H1 (cell line): Measurements from ENCODE around the gene HSF4. TPM values are rescaled to one million over a fixed set of nuclear protein-coding genes. Genes with fewer than 3 reads are reported as not detected.

ENCODE experiments used
- EGR1 ChIP-seq: IDR thresholded peaks from 2 replicates; pipeline ENCODE4 v1.6.1; 2011; ENCODE audit warnings: low read depth, low read length, borderline replicate concordance
- EP300 ChIP-seq, 2 experiments: IDR thresholded peaks; 1 replicate in 1 of 2; 2 replicates in 1 of 2; pipeline ENCODE4 v1.6.1; 2011 to 2012; ENCODE audit warnings: low read depth in 2 of 2, low read length in 2 of 2, mild to moderate bottlenecking in 2 of 2, borderline replicate concordance in 1 of 2, inconsistent platforms in 1 of 2, moderate library complexity in 1 of 2
- HDAC2 ChIP-seq, 2 experiments: fragments of 300-600 bp in 1 of 2; sonication (generic) in 1 of 2; IDR thresholded peaks; 2 replicates each; pipeline ENCODE4 v1.6.1; 2011 to 2012; ENCODE audit warnings: low read depth in 2 of 2, low read length in 2 of 2, mild to moderate bottlenecking in 2 of 2, moderate library complexity in 2 of 2, borderline replicate concordance in 1 of 2, inconsistent platforms in 1 of 2
- JUND ChIP-seq: IDR thresholded peaks from 2 replicates; pipeline ENCODE4 v1.6.1; 2011; ENCODE audit warnings: mild to moderate bottlenecking, improper control_type of control experiment, low read length
- KDM4A ChIP-seq: IDR thresholded peaks from one replicate; pipeline ENCODE4 v1.7.1; 2012; ENCODE audit warnings: low read depth, mild to moderate bottlenecking, moderate library complexity, low read length, inconsistent platforms; ENCODE audit not compliant: severe bottlenecking
- RXRA ChIP-seq: IDR thresholded peaks from 2 replicates; pipeline ENCODE4 v1.6.1; 2011; ENCODE audit warnings: low read depth, mild to moderate bottlenecking, low read length, moderate library complexity; ENCODE audit not compliant: insufficient read depth
- TEAD4 ChIP-seq: IDR thresholded peaks from 2 replicates; pipeline ENCODE4 v1.6.1; 2012; ENCODE audit warnings: low read depth, low read length, inconsistent platforms, mixed read lengths
- polyA plus RNA-seq, 7 experiments: library from polyadenylated mRNA; depleted of rRNA in 3 of 7; stranded (reverse) in 5 of 7; unstranded in 2 of 7; fragments of >200 nt in 5 of 7; fragments of 200-250 nt in 2 of 7; gene quantifications; 1 replicate in 5 of 7; 2 replicates in 1 of 7; 4 replicates in 1 of 7; pipeline versions ENCODE4 v1.2.1 to v1.2.3, GENCODE V29; 2011 to 2013; ENCODE audit warnings: missing spikeins in 2 of 7, mixed read lengths in 2 of 7
- total RNA-seq: library from RNA; stranded (reverse); fragmentation: NEBNext Ultra II Directional; extraction: Animal tissue kit (Norgen Biotek cat#: 25700); gene quantifications from 2 replicates; pipeline ENCODE4 v1.2.1, GENCODE V29; 2021
- TF ChIP-seq, protein P1 (sequence below): fragments of 300-600 bp; sonication (generic); IDR thresholded peaks from 2 replicates; pipeline ENCODE4 v1.7.1; 2012; ENCODE audit warnings: low read length, moderate library complexity, mild to moderate bottlenecking, inconsistent platforms; ENCODE audit not compliant: insufficient replicate concordance
- TF ChIP-seq, protein P2 (sequence below): IDR thresholded peaks from 2 replicates; pipeline ENCODE4 v1.6.1; 2011; ENCODE audit warnings: low read depth, mild to moderate bottlenecking, low read length; ENCODE audit not compliant: insufficient read depth

Gene HSF4
- total and polyA plus RNA-seq, 2 of the 8 experiments (the other 6 are each of a cell fraction or from before 2014, with no cell fraction given): 0.14 TPM; not detected in 1

DNA sequence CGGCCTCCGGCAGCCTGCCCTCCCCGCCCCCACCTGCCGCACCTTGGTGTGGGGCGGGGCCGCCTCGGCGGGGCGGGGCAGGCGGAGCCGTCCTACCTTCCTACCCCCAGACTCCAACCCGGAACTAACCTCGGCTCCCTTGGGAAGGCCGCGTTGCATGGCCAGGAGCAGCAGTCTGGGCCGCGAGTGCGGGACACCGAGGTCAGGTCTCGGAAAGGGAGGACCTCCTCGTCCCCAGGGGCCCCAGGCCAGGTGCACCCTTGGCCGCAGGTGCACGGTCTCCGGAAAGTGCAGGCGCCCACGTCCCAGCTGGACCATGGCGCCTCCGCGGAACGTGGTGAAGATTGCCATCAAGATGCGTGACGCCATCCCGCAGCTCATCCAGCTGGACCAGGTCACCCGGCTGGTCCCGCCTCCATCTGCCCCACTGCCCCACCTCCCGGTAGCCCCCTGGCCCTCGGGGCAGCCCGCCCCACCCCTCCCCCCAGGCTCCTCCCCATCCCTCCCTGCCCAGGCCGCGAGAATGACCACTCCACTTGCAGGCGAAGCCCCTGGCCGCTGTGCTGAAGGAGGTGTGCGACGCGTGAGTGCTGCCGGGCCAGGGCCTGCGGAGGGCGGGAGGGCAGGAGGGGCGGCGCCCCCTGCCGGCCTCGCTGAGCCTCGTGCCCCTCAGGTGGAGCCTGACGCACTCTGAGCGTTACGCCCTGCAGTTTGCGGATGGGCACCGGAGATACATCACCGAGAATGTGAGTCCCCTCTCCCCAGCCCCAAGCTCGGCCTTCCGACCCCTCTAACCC is 34.7 kb downstream of the HSF4 start, which contains the start of gene ELMO3 (continued):
- TF ChIP-seq, protein P1, sequence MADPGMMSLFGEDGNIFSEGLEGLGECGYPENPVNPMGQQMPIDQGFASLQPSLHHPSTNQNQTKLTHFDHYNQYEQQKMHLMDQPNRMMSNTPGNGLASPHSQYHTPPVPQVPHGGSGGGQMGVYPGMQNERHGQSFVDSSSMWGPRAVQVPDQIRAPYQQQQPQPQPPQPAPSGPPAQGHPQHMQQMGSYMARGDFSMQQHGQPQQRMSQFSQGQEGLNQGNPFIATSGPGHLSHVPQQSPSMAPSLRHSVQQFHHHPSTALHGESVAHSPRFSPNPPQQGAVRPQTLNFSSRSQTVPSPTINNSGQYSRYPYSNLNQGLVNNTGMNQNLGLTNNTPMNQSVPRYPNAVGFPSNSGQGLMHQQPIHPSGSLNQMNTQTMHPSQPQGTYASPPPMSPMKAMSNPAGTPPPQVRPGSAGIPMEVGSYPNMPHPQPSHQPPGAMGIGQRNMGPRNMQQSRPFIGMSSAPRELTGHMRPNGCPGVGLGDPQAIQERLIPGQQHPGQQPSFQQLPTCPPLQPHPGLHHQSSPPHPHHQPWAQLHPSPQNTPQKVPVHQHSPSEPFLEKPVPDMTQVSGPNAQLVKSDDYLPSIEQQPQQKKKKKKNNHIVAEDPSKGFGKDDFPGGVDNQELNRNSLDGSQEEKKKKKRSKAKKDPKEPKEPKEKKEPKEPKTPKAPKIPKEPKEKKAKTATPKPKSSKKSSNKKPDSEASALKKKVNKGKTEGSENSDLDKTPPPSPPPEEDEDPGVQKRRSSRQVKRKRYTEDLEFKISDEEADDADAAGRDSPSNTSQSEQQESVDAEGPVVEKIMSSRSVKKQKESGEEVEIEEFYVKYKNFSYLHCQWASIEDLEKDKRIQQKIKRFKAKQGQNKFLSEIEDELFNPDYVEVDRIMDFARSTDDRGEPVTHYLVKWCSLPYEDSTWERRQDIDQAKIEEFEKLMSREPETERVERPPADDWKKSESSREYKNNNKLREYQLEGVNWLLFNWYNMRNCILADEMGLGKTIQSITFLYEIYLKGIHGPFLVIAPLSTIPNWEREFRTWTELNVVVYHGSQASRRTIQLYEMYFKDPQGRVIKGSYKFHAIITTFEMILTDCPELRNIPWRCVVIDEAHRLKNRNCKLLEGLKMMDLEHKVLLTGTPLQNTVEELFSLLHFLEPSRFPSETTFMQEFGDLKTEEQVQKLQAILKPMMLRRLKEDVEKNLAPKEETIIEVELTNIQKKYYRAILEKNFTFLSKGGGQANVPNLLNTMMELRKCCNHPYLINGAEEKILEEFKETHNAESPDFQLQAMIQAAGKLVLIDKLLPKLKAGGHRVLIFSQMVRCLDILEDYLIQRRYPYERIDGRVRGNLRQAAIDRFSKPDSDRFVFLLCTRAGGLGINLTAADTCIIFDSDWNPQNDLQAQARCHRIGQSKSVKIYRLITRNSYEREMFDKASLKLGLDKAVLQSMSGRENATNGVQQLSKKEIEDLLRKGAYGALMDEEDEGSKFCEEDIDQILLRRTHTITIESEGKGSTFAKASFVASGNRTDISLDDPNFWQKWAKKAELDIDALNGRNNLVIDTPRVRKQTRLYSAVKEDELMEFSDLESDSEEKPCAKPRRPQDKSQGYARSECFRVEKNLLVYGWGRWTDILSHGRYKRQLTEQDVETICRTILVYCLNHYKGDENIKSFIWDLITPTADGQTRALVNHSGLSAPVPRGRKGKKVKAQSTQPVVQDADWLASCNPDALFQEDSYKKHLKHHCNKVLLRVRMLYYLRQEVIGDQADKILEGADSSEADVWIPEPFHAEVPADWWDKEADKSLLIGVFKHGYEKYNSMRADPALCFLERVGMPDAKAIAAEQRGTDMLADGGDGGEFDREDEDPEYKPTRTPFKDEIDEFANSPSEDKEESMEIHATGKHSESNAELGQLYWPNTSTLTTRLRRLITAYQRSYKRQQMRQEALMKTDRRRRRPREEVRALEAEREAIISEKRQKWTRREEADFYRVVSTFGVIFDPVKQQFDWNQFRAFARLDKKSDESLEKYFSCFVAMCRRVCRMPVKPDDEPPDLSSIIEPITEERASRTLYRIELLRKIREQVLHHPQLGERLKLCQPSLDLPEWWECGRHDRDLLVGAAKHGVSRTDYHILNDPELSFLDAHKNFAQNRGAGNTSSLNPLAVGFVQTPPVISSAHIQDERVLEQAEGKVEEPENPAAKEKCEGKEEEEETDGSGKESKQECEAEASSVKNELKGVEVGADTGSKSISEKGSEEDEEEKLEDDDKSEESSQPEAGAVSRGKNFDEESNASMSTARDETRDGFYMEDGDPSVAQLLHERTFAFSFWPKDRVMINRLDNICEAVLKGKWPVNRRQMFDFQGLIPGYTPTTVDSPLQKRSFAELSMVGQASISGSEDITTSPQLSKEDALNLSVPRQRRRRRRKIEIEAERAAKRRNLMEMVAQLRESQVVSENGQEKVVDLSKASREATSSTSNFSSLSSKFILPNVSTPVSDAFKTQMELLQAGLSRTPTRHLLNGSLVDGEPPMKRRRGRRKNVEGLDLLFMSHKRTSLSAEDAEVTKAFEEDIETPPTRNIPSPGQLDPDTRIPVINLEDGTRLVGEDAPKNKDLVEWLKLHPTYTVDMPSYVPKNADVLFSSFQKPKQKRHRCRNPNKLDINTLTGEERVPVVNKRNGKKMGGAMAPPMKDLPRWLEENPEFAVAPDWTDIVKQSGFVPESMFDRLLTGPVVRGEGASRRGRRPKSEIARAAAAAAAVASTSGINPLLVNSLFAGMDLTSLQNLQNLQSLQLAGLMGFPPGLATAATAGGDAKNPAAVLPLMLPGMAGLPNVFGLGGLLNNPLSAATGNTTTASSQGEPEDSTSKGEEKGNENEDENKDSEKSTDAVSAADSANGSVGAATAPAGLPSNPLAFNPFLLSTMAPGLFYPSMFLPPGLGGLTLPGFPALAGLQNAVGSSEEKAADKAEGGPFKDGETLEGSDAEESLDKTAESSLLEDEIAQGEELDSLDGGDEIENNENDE: no peak
- TF ChIP-seq JUND: no peak
- TF ChIP-seq TEAD4: no peak
- peak; percentile 40 for TF ChIP-seq KDM4A
- no peak for TF ChIP-seq EP300 (IDR thresholded peaks at IDR 0.05; ENCODE audit: borderline replicate concordance in 1 of 2, low read depth in 2 of 2, low read length in 2 of 2)
- no peak for TF ChIP-seq HDAC2 (IDR thresholded peaks at IDR 0.05; ENCODE audit: borderline replicate concordance in 1 of 2, low read depth in 2 of 2, low read length in 2 of 2)
- TF ChIP-seq EGR1: no peak
- TF ChIP-seq RXRA: no peak
- TF ChIP-seq, protein P2, sequence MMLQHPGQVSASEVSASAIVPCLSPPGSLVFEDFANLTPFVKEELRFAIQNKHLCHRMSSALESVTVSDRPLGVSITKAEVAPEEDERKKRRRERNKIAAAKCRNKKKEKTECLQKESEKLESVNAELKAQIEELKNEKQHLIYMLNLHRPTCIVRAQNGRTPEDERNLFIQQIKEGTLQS: no peak
